ENCODE results near the gene SH3PXD2B. TPM values are rescaled to one million over a fixed set of nuclear protein-coding genes. Genes with fewer than 3 reads are reported as not detected.

SH3PXD2B gene
- total RNA-seq, 6 experiments from 2014 or later: 2.5 to 6.8 (median 5.2) TPM

DNA sequence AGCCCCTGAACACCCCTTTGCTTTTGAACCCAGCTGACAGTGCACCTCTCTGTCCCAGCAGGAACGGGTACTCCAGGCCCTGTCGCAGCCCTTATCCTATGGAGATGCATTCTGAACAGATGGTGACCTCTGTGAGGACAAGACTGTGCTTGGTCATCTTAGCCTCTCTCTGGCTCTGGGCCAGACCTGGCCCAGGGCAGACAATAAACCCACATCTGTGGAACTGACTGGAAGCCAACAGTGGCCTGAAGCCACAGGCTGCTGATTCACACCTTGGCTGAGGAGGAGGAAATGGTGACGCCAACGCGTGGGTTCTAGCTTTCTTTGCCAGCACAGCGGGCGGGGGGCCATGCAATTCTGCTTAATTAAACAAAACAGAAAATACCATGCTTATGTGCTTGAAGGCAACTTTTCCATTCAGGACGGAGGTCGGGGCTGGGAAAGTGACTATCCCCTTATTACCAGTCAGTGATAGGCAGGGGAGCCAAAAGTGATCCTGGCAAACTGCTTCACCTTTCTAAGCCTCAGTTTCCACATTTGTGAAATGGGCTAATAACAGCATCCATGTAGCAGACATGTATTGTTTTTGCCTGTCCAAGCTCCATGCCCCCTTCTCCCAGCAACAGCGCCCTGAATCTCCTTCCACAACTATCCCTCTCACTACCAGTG is 10.8 kb downstream of the SH3PXD2B start:
- Histone ChIP-seq H3K27me3 (no peaks in the 10 kb centered on the region), H3K27ac (no peak overlapping the region), H3K36me3 (no peaks in the 10 kb centered on the region), H3K9me3 (no peaks in the 10 kb centered on the region), H3K4me3 (no peak overlapping the region), H3K4me1 (no peaks in the 10 kb centered on the region)
- DNase-seq (peak in 1 of 3 donors; percentile 79), ATAC-seq (peak in 3 of 4 donors; percentile 28 to 82 (median 61))
- TF ChIP-seq POLR2A (IDR thresholded peaks at IDR 0.05): no peak
- TF ChIP-seq, protein P1, sequence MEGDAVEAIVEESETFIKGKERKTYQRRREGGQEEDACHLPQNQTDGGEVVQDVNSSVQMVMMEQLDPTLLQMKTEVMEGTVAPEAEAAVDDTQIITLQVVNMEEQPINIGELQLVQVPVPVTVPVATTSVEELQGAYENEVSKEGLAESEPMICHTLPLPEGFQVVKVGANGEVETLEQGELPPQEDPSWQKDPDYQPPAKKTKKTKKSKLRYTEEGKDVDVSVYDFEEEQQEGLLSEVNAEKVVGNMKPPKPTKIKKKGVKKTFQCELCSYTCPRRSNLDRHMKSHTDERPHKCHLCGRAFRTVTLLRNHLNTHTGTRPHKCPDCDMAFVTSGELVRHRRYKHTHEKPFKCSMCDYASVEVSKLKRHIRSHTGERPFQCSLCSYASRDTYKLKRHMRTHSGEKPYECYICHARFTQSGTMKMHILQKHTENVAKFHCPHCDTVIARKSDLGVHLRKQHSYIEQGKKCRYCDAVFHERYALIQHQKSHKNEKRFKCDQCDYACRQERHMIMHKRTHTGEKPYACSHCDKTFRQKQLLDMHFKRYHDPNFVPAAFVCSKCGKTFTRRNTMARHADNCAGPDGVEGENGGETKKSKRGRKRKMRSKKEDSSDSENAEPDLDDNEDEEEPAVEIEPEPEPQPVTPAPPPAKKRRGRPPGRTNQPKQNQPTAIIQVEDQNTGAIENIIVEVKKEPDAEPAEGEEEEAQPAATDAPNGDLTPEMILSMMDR (IDR thresholded peaks at IDR 0.05): no peak
- WGBS (ENCODE audit: insufficient coverage, low coverage, low lambda C conversion rate, missing lambda C conversion rate): 51% methylated on average over 8 of the region's 10 CpGs
- intact Hi-C loops (cut with DNase I): no loop called here

DNA sequence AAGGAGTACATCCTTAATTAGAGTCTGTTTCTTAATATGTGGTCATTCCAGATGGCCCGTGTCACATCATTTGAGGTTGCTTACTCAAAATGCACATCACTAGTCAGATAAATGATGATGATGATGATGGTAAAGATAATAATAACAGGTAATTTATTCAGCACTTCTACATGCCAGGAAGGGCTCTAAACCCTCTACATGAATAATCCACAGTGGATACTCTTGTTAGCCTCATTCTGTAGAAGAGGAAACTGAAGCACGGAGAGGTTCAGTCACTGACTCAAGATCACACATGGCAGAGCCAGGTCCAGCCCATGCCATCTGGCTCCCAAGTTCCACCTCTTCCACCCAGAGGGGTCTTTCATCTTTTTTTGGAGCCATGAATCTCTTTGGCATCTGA is 11.7 kb downstream of the SH3PXD2B start:
- no peak overlapping the region for H3K4me3 ChIP-seq
- ATAC-seq (no peak), DNase-seq (no peak)
- H3K4me1 ChIP-seq: no peaks in the 10 kb centered on the region
- H3K9me3 ChIP-seq: no peaks in the 10 kb centered on the region
- H3K36me3 ChIP-seq: no peaks in the 10 kb centered on the region
- intact Hi-C loops (cut with DNase I): no loop called here
- WGBS (ENCODE audit: insufficient coverage, low coverage, low lambda C conversion rate, missing lambda C conversion rate): 84% methylated on average over 2 of the region's 2 CpGs
- no peak overlapping the region for H3K27ac ChIP-seq
- TF ChIP-seq, protein P1 (IDR thresholded peaks at IDR 0.05): no peak
- no peak for TF ChIP-seq POLR2A (IDR thresholded peaks at IDR 0.05)
- no peaks in the 10 kb centered on the region for H3K27me3 ChIP-seq

DNA sequence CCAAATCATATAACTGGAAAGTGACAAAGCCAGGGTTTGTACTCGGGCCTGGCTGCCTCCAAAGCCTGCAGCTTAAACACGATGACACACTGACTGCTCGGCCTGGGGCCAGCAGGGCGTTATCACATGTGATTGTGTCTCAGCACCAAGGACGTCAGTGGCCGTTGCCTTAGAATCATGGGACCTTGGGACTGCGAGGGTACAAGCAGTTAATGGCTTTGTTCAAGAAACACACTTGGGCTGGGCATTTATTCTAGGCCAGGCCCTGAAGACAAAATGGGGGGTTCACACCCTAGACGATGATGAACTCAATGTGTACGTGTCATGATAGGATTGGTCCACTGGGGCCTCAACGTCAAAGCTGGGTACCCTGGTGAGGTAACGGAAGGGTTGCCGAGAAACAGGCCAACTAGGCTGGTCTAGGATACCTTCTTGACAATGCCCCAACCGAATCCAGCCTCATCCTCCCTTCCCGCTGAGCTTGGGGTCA is 13.0 kb downstream of the SH3PXD2B start:
- ATAC-seq: no peak
- no peak for DNase-seq
- Histone ChIP-seq H3K4me3 (no peak overlapping the region), H3K27ac (no peak overlapping the region), H3K27me3 (no peaks in the 10 kb centered on the region), H3K4me1 (no peaks in the 10 kb centered on the region), H3K9me3 (no peaks in the 10 kb centered on the region), H3K36me3 (no peaks in the 10 kb centered on the region)
- 93% methylated on average over 5 of the region's 14 CpGs for WGBS (ENCODE audit: insufficient coverage, low coverage, low lambda C conversion rate, missing lambda C conversion rate)
- TF ChIP-seq, protein P1 (IDR thresholded peaks at IDR 0.05): no peak
- no peak for TF ChIP-seq POLR2A (IDR thresholded peaks at IDR 0.05)
- intact Hi-C loops (cut with DNase I): no loop called here

- H3K36me3 ChIP-seq: no peaks in the 10 kb centered on the region
- no peaks in the 10 kb centered on the region for H3K27me3 ChIP-seq
- WGBS (ENCODE audit: insufficient coverage, low coverage, low lambda C conversion rate, missing lambda C conversion rate): 67% methylated on average over 1 of the region's 7 CpGs
- no peaks in the 10 kb centered on the region for H3K9me3 ChIP-seq
- TF ChIP-seq POLR2A (IDR thresholded peaks at IDR 0.05): no peak
- TF ChIP-seq, protein P1 (IDR thresholded peaks at IDR 0.05): no peak
- H3K27ac ChIP-seq: no peak overlapping the region
- H3K4me3 ChIP-seq: no peak overlapping the region
- no peak for ATAC-seq
- intact Hi-C loops (cut with DNase I): no loop called here
- H3K4me1 ChIP-seq: no peaks in the 10 kb centered on the region
- no peak for DNase-seq
These were observed 13.8 kb downstream of the SH3PXD2B start for GRCh38 chr5:172440486-172440885.

All from right lobe of liver (tissue), 6 donors.